Stomach (tissue), 9 donors: ENCODE results near the gene SMIM1. TPM values are rescaled to one million over a fixed set of nuclear protein-coding genes. Genes with fewer than 3 reads are reported as not detected.

Experiments used
- DNase-seq, 2 donors: peaks; one replicate each; pipeline versions ENCODE4 v3.0.0 to v3.0.0-alpha.2; 2013 to 2019
- H3K27ac ChIP-seq, 5 donors: fragments of 200-600 bp in 4 of 5; sonication (generic) in 4 of 5; one replicate each; pipeline ENCODE4 v1.5.1; 2013 to 2019; ENCODE audit warnings: mild to moderate bottlenecking in 1 of 5, moderate library complexity in 1 of 5
- H3K27me3 ChIP-seq, 3 donors: fragments of 200-600 bp; sonication (generic); one replicate each; pipeline ENCODE4 v1.5.1; 2017 to 2019; ENCODE audit warnings: mixed run types in 1 of 3
- H3K36me3 ChIP-seq, 4 donors: fragments of 200-600 bp; sonication (generic); 1 replicate in 3 of 4; 2 replicates in 1 of 4; pipeline ENCODE4 v1.5.1; 2016 to 2019
- H3K4me1 ChIP-seq, 4 donors: fragments of 200-600 bp; sonication (generic); one replicate each; pipeline ENCODE4 v1.5.1; 2016 to 2019
- H3K4me3 ChIP-seq, 4 donors: fragments of 200-600 bp; sonication (generic) in 3 of 4; one replicate each; pipeline ENCODE4 v1.5.1; 2016 to 2019; ENCODE audit warnings: mild to moderate bottlenecking in 1 of 4
- H3K9me3 ChIP-seq, 4 donors: fragments of 200-600 bp; sonication (generic); one replicate each; pipeline ENCODE4 v1.5.1; 2016 to 2019
- CTCF ChIP-seq, 7 experiments: fragments of 450-650 bp in 4 of 7; fragments of 200-600 bp in 3 of 7; sonication (generic) in 3 of 7; IDR thresholded peaks; one replicate each; pipeline ENCODE4 v1.5.1; 2016 to 2019; ENCODE audit warnings: antibody characterized with exemption in 7 of 7, control low read depth in 2 of 7, mild to moderate bottlenecking in 1 of 7
- EP300 ChIP-seq: sonication (generic); formaldehyde crosslinking; IDR thresholded peaks from one replicate; pipeline ENCODE4 v1.6.1; 2017; ENCODE audit warnings: antibody characterized with exemption
- POLR2A ChIP-seq, 4 donors: fragments of 450-650 bp; IDR thresholded peaks; one replicate each; pipeline ENCODE4 v1.6.1; 2016; ENCODE audit warnings: antibody characterized with exemption in 4 of 4, control low read depth in 2 of 4, mild to moderate bottlenecking in 1 of 4, moderate library complexity in 1 of 4
- POLR2AphosphoS5 ChIP-seq, 3 donors: sonication (generic); formaldehyde crosslinking; IDR thresholded peaks; one replicate each; pipeline ENCODE4 v1.6.1; 2016; ENCODE audit warnings: antibody characterized with exemption in 3 of 3
- WGBS, 5 donors: extraction: QIAGEN DNeasy Blood & Tissue Kit in 3 of 5; methylation state at CpG; one replicate each; pipeline versions ENCODE4 v1.1.5 to v1.1.7; 2013 to 2018; 5-methylcytosine and 5-hydroxymethylcytosine counted together
- intact Hi-C: fragments of 100-400 bp; cut with DNase I; formaldehyde crosslinking; loops from one replicate; pipeline ENCODE4 v1.15.1; 2023; ENCODE audit warnings: low total_unique reads
- polyA plus RNA-seq, 3 donors: library from polyadenylated mRNA; stranded (reverse); fragments of 200-250 nt; gene quantifications; one replicate each; pipeline ENCODE4 v1.2.3, GENCODE V29; 2013
- total RNA-seq, 5 donors: library from RNA; depleted of rRNA; stranded (reverse); fragments of >200 nt; gene quantifications; one replicate each; pipeline versions ENCODE4 v1.1.0 to v1.2.3, GENCODE V29; 2014 to 2016
- donor health status: healthy with polysubstance abuse.
- donor health status: Bipolar disorder and iron deficiency.
- donor health status: healthy.

SMIM1 gene
- total and polyA plus RNA-seq, 8 donors = 7.3 to 26.5 (median 12.5) TPM; not detected in 5

GRCh38 chr1:3821447-3821846 is 48.9 kb downstream of the SMIM1 start:
- H3K9me3 ChIP-seq = no peaks in the 10 kb centered on the region
- no peak for TF ChIP-seq POLR2AphosphoS5 (IDR thresholded peaks at IDR 0.05)
- TF ChIP-seq CTCF (IDR thresholded peaks at IDR 0.05) = no peak
- TF ChIP-seq EP300 = no peak
- TF ChIP-seq POLR2A (IDR thresholded peaks at IDR 0.05) = no peak
- DNase-seq = no peak
- peaks cover 52 to 98% (median 88%) of the 10 kb centered on the region in 4 donors for H3K36me3 ChIP-seq
- H3K4me1 ChIP-seq = no peaks in the 10 kb centered on the region
- 81 to 91% (median 85%) methylated on average over 12 to 13 of the region's 13 CpGs for WGBS, 5 donors
- no peak overlapping the region for H3K4me3 ChIP-seq
- no peaks in the 10 kb centered on the region for H3K27me3 ChIP-seq
- intact Hi-C loops = no loop called here
- no peak overlapping the region for H3K27ac ChIP-seq

GRCh38 chr1:3821908-3822307 is 49.4 kb downstream of the SMIM1 start:
- H3K27me3 ChIP-seq = no peaks in the 10 kb centered on the region
- intact Hi-C loops = no loop called here
- no peaks in the 10 kb centered on the region for H3K4me1 ChIP-seq
- peaks cover 55 to 98% (median 89%) of the 10 kb centered on the region in 4 donors for H3K36me3 ChIP-seq
- H3K9me3 ChIP-seq = no peaks in the 10 kb centered on the region
- WGBS, 5 donors = 89 to 94% (median 90%) methylated on average over 15 of the region's 15 CpGs
- no peak overlapping the region for H3K27ac ChIP-seq
- no peak for TF ChIP-seq EP300
- TF ChIP-seq POLR2AphosphoS5 (IDR thresholded peaks at IDR 0.05) = no peak
- no peak for TF ChIP-seq CTCF (IDR thresholded peaks at IDR 0.05)
- TF ChIP-seq POLR2A (IDR thresholded peaks at IDR 0.05) = no peak
- H3K4me3 ChIP-seq = no peak overlapping the region
- no peak for DNase-seq

GRCh38 chr1:3822421-3822820 is 49.9 kb downstream of the SMIM1 start:
- WGBS, 5 donors = 82 to 91% (median 89%) methylated on average over 13 to 16 of the region's 16 CpGs
- H3K27ac ChIP-seq = no peak overlapping the region
- no peak for DNase-seq
- no peaks in the 10 kb centered on the region for H3K9me3 ChIP-seq
- H3K27me3 ChIP-seq = no peaks in the 10 kb centered on the region
- peaks cover 57 to 100% (median 92%) of the 10 kb centered on the region in 4 donors for H3K36me3 ChIP-seq
- intact Hi-C loops = no loop called here
- H3K4me3 ChIP-seq = no peak overlapping the region
- H3K4me1 ChIP-seq = no peaks in the 10 kb centered on the region
- no peak for TF ChIP-seq EP300
- no peak for TF ChIP-seq CTCF (IDR thresholded peaks at IDR 0.05)
- no peak for TF ChIP-seq POLR2AphosphoS5 (IDR thresholded peaks at IDR 0.05)
- TF ChIP-seq POLR2A (IDR thresholded peaks at IDR 0.05) = no peak

- Histone ChIP-seq H3K4me1 (no peaks in the 10 kb centered on the region), H3K4me3 (no peak overlapping the region), H3K27ac (no peak overlapping the region), H3K9me3 (no peaks in the 10 kb centered on the region), H3K27me3 (no peaks in the 10 kb centered on the region), H3K36me3 (peaks cover 77 to 100% (median 100%) of the 10 kb centered on the region in 4 donors)
- no peak for DNase-seq
- TF ChIP-seq POLR2AphosphoS5 (IDR thresholded peaks at IDR 0.05) (no peak), CTCF (IDR thresholded peaks at IDR 0.05) (no peak), POLR2A (IDR thresholded peaks at IDR 0.05) (no peak), EP300 (no peak)
- 79 to 96% (median 89%) methylated on average over 5 to 8 of the region's 8 CpGs for WGBS, 5 donors
- intact Hi-C loops = no loop called here
Measured at GRCh38 chr1:3824650-3825049, 52.1 kb downstream of the SMIM1 start.
